Jurkat, Clone E6-1 (cell line): ENCODE data around the gene ERICH2.
A peak's percentile ranks its signal among the peaks of the same experiment; 100 is the strongest.

ENCODE experiments used
- DNase-seq: peaks from one replicate; pipeline ENCODE4 v3.0.0-alpha.2; 2011; ENCODE audit warnings: low read depth, low spot score
- H3K4me3 ChIP-seq: 2 replicates; pipeline ENCODE4 v1.5.1; 2011; ENCODE audit warnings: mild to moderate bottlenecking, low read length, control low read depth, moderate library complexity

The ERICH2 gene

DNA sequence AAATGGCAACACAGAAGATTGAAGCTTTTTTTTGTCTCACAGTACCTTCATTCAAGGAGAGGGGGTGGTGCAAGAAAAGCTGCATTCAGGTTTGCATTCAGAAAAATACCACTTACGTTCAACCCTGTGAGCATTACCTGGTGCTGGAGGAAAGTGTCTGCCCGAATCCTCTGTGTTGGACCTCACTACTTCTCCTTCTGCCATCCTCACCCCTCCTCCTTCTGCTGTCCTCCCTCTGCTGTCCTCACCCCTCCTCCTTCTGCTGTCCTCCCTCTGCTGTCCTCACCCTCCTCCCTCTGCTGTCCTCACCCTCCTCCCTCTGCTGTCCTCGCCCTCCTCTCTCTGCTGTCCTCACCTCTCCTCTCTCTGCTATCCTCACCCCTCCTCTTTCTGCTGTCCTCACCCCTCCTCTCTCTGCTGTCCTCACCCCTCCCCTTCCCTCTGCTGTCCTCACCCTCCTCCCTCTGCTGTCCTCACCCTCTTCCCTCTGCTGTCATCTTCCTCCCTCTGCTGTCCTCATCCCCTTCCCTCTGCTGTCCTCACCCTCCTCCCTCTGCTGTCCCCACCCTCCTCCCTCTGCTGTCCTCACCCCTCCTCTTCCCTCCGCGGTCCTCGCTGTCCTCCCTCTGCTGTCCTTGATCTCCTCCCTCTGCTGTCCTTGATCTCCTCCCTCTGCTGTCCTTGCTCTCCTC is 57.8 kb downstream of the ERICH2 start:
- DNase-seq, result no peak
- no peak overlapping the region for H3K4me3 ChIP-seq

DNA sequence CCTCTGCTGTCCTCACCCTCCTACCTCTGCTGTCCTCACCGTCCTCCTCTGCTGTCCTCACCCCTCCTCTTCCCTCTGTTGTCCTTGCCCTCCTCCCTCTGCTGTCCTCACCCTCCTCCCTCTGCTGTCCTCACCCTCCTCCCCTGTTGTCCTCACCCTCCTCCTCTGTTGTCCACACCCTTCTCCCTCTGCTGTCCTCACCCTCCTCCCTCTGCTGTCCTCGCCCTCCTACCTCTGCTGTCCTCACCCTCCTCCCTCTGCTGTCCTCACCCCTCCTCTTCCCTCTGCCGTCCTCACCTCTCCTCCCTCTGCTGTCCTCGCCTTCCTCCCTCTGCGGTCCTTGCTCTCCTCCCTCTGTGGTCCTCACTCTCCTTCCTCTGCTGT is 58.3 kb downstream of the ERICH2 start:
- no peak for DNase-seq
- H3K4me3 ChIP-seq, result no peak overlapping the region

DNA sequence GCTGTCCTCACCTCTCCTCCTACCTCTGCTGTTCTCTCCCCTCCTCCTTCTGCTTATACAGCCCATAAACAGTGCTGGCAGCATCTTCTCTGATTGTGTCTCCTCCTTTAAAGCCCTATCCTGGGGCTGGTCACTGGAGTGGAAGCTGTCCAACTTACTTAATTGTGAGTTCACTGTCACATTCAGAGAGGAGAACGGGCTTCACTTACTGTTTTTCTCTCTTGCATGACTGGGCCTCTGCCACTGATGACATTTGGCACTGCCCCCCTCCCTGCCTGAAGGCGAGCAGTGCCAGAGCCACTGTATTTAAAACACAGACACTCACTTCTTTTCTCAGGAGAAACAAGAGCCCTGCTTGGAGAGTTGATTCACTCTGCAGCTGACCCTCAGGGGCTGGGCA is 58.9 kb downstream of the ERICH2 start:
- no peak overlapping the region for H3K4me3 ChIP-seq
- no peak for DNase-seq

- H3K4me3 ChIP-seq, result no peak overlapping the region
- no peak for DNase-seq
These were observed 60.0 kb downstream of the ERICH2 start for GRCh38 chr2:170830166-170830565.

- no peak overlapping the region for H3K4me3 ChIP-seq
- no peak for DNase-seq
These were observed 60.9 kb downstream of the ERICH2 start for GRCh38 chr2:170831115-170831514.

DNA sequence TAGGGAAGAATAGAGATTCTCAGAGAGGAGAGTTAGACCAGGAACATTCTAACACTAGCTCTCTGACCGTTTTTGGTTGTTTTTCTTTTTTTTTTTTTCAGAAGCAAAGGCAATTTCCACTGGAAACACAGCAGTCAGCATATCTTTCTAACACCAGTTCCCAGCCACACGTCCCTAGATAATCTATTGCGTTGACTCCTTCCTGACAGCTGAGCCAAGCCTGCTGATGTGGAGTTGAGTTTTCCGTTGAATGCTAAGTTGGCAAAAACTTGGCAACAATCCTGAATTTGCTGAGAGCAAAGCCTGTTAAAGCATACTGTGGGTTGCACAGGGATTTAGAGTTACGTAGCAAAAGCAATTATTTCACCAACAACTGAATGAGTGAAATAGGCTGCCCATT is 65.8 kb downstream of the ERICH2 start:
- H3K4me3 ChIP-seq, result no peak overlapping the region
- no peak for DNase-seq

GRCh38 chr2:170840717-170841210 is 70.6 kb downstream of the ERICH2 start:
- no peak for DNase-seq
- no peak overlapping the region for H3K4me3 ChIP-seq

DNA sequence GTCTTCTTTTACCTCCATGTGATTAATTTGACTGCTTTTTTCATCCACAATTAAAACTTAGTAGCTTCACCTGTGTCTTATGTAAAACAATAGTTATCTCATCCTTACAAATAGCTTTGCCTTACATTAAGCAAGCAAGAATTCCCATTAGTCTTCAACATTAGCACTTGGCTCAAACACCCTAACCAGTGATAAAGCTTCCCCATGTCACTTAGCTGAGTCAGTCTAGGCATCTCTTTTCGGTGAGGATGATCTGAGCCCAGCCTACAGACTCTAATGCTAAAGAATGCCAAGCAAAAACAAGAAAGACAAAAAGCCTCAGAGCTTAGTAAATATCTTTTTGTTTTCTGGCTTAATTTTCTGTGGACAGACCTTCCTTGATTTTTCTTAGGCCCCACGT is 72.6 kb downstream of the ERICH2 start:
- DNase-seq, result no peak
- no peak overlapping the region for H3K4me3 ChIP-seq

- no peak overlapping the region for H3K4me3 ChIP-seq
These were observed 73.5 kb downstream of the ERICH2 start for GRCh38 chr2:170843656-170844055.

DNA sequence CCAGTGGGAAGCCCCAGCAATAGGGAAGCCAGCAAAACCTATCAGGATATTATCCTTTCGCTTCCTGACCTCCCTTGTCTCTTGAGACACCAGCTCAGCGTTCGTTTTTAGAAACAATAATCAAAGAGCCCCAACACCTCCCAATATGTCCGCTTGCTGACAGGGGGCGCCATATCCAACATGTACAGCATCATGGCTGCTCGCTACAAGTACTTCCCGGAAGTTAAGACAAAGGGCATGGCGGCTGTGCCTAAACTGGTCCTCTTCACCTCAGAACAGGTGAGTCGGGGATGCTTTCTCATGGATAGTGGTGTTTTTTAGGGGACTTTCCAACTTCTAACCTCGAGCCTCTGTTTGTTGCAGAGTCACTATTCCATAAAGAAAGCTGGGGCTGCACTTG is 75.2 kb downstream of the ERICH2 start:
- no peak for DNase-seq
- H3K4me3 ChIP-seq, result no peak overlapping the region

More at GRCh38 chr2:170843656-170844055, 73.5 kb downstream of the ERICH2 start:
- DNase-seq, result peak; percentile 25

- H3K4me3 ChIP-seq, result no peak overlapping the region
- DNase-seq, result no peak
These were observed 76.1 kb downstream of the ERICH2 start for GRCh38 chr2:170846314-170846713.

GRCh38 chr2:170847716-170848115 is 77.5 kb downstream of the ERICH2 start:
- H3K4me3 ChIP-seq, result no peak overlapping the region
- DNase-seq, result no peak
